ENCODE measurements around the gene PLXNA2.

PLXNA2 gene

DNA sequence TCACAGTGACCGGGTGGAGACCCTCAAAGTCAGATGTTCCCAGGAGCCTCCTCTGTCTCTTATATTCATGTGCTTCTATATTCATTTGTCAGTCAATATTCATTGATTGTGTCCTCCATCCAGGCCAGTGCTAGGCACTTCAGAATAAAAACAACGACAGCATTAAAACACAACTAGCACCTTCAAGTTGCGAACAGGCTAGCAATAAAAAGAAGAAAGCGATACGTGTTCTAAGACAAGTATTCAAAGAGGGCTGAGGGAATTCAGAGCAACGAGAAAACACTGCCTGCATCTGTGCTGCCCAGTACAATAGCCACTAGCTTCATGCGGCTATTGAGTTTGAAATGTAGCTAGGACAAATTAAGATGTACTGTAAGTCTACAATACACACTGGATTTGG, 138.0 kb downstream of the PLXNA2 start:
- no peaks in the 10 kb centered on the region for H3K36me3 ChIP-seq
- no peaks in the 10 kb centered on the region for H3K9me3 ChIP-seq
- H3K4me3 ChIP-seq = no peak overlapping the region
- H3K9ac ChIP-seq = no peak overlapping the region
- 0 out of 2 replicates have a peak, but pooled peaks cover 3% of the 10 kb centered on the region for H3K27me3 ChIP-seq
- TF ChIP-seq Cebpa-rat (IDR thresholded peaks at IDR 0.05) = no peak
- H3K4me1 ChIP-seq = no peaks in the 10 kb centered on the region; the same call in 1 of the 2 replicates
- H3K4me2 ChIP-seq = no peak overlapping the region
- no peak overlapping the region for H3K27ac ChIP-seq
- no peaks in the 10 kb centered on the region for H4K20me1 ChIP-seq

DNA sequence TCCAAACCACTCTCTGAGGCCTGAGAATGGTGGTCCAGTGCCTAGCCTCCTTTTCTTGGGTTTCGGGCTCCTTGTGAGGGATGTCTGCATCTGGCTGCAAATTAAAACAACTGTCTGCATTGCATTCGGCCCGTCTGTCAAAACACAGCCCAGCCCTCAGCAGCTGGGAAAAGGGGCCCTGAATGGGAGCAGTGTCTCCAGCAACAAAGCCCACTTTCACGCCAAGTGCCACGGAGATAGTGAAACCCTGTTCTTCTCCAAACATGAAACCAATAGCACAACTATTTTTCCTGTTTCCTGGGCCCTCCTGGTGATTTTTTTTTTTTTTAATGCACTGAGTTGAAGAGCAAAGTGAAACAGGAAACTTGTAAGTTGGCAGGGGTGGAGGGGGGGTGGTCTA, 138.4 kb downstream of the PLXNA2 start:
- TF ChIP-seq Cebpa-rat (IDR thresholded peaks at IDR 0.05) = no peak
- Histone ChIP-seq H3K9ac (no peak overlapping the region), H3K4me1 (no peaks in the 10 kb centered on the region; the same call in 1 of the 2 replicates), H3K9me3 (no peaks in the 10 kb centered on the region), H3K27me3 (0 out of 2 replicates have a peak, but pooled peaks cover 3% of the 10 kb centered on the region), H3K4me3 (no peak overlapping the region), H3K27ac (no peak overlapping the region), H4K20me1 (no peaks in the 10 kb centered on the region), H3K36me3 (no peaks in the 10 kb centered on the region), H3K4me2 (no peak overlapping the region)

DNA sequence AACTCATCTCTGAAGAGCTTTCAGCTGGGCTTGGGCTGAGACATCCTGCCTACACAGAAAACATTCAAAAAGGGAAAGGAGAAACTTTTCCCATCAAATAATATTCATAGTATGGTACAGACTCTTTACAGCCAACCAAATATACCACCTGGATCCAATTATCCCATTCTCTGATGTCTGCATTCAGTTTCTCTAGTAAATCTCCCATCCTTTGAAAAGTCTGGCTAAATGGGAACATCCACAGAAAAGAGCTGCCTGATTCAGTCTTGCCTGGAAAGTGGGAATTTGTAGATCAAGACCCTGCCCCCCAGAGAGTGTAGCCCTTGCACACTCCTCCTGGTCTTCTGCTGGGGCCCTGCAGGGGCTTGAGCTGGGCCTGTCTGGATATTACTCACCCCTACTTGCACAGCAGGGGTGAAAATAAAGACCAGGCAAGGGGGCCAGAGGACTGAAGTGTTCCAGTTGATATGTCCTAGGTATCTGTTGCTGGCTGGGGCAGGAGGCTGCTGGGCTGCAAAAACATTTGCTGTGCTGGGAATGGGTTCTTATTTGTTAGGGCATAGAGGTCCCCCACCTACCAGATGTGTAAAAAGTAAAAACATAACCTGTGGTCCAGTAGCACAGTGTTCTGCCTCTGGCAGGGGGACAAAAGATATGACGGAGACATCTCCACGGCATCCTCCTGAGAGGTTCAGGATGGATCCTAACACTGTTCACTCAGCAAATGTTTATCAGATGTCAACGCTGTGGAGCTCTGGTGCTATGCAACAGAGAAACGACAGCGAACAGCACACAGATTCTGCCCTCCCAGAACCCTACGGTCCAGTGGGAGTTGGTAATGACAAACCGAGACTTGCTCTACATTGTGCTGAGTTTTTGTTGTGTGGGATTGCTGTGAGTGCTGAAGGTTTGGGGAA, 140.3 kb downstream of the PLXNA2 start:
- Histone ChIP-seq H3K4me2 (no peak overlapping the region), H4K20me1 (no peaks in the 10 kb centered on the region), H3K27ac (no peak overlapping the region), H3K27me3 (0 out of 2 replicates have a peak, but pooled peaks cover 3% of the 10 kb centered on the region), H3K9me3 (no peaks in the 10 kb centered on the region), H3K4me1 (no peaks in the 10 kb centered on the region; the same call in 1 of the 2 replicates), H3K9ac (no peak overlapping the region), H3K4me3 (no peak overlapping the region), H3K36me3 (no peaks in the 10 kb centered on the region)
- TF ChIP-seq Cebpa-rat (IDR thresholded peaks at IDR 0.05) = no peak

DNA sequence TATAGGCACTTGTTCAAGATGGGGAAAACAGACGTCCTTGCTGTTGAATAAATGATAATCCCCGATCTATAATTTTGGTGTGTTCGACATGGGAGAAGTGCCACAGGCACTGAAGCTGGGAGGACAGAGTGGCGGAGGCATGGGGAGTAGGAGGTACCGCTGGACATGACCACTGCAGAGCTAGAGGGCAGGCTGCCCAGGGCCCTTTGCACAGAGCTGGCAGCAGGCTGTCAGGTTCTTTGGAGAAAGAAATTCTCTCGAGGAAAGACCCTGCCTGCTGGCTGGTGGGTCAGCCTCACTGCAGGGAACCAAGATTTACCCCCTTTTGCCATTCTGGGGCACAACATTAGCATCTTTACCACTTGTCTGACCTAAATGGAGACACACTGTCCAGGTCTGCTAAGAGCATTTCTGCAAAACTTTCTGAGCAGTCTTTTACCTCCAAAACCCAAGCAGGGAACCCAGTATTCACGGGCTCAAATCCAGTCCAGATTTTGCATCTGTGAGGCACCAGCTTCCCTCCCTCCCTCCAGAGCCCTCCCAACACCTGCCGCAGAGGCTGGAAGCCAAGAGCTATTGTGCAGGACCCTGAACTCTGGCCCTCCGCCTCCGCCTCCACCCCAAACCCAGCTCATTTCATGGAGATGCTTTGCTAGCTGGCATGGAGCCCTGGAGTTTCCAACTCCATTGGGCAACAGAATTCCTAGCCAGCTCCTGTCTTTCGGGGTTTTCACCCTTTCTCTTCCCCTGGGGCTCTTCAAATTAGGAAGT, 142.3 kb downstream of the PLXNA2 start:
- no peaks in the 10 kb centered on the region for H3K36me3 ChIP-seq
- H3K4me2 ChIP-seq = no peak overlapping the region
- no peaks in the 10 kb centered on the region for H3K9me3 ChIP-seq
- H3K4me3 ChIP-seq = no peak overlapping the region
- no peaks in the 10 kb centered on the region; the same call in 1 of the 2 replicates for H3K4me1 ChIP-seq
- H3K27ac ChIP-seq = no peak overlapping the region
- H3K9ac ChIP-seq = no peak overlapping the region
- TF ChIP-seq Cebpa-rat (IDR thresholded peaks at IDR 0.05) = no peak
- 0 out of 2 replicates have a peak, but pooled peaks cover 3% of the 10 kb centered on the region for H3K27me3 ChIP-seq
- no peaks in the 10 kb centered on the region for H4K20me1 ChIP-seq

DNA sequence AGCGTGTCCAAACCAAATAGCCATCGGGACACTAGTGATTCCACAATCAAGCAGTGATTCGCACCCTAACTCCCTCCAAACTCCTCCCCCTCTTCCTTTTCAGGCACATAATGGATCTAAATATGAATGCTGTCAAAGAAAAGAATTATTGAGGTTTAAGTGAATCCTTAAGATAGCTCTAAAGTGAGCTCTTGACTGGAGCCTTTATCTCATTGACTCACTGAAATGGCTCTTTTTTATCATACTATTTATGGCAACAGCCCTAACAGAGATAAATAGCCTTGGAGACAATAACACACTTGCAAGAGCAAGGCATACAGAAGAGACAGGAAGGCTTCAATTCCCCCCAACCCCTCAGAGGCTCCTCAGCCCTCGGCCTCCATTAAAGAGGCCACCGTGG, 143.3 kb downstream of the PLXNA2 start:
- no peak for TF ChIP-seq Cebpa-rat (IDR thresholded peaks at IDR 0.05)
- H4K20me1 ChIP-seq = no peaks in the 10 kb centered on the region
- no peaks in the 10 kb centered on the region for H3K36me3 ChIP-seq
- no peak overlapping the region for H3K4me2 ChIP-seq
- H3K27me3 ChIP-seq = 0 out of 2 replicates have a peak, but pooled peaks cover 3% of the 10 kb centered on the region
- no peaks in the 10 kb centered on the region; the same call in 1 of the 2 replicates for H3K4me1 ChIP-seq
- H3K9ac ChIP-seq = no peak overlapping the region
- no peaks in the 10 kb centered on the region for H3K9me3 ChIP-seq
- no peak overlapping the region for H3K27ac ChIP-seq
- no peak overlapping the region for H3K4me3 ChIP-seq

DNA sequence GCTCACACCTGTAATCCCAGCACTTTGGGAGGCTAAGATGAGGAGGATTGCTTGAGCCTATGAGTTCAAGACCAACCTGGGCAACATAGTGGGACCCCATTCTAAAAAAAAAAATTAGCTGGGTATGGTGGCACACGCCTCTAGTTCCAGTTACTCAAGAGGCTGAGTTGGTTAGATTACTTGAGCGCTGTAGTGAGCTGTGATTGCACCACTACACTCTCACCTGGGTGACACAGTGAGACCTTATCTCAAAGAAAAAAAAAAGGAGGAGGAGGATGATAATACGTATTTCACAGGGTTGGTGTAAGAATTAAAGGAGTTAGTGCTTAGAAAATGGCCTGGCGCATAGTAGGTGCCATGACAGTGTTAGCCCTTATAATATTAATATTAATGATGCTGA, 144.1 kb downstream of the PLXNA2 start:
- H3K9ac ChIP-seq = no peak overlapping the region
- no peak overlapping the region for H3K4me3 ChIP-seq
- no peaks in the 10 kb centered on the region for H3K36me3 ChIP-seq
- H3K27ac ChIP-seq = no peak overlapping the region
- H3K9me3 ChIP-seq = no peaks in the 10 kb centered on the region
- H3K4me1 ChIP-seq = no peaks in the 10 kb centered on the region
- no peak for TF ChIP-seq Cebpa-rat (IDR thresholded peaks at IDR 0.05)
- no peak overlapping the region for H3K4me2 ChIP-seq
- no peaks in the 10 kb centered on the region for H4K20me1 ChIP-seq
- H3K27me3 ChIP-seq = 0 out of 2 replicates have a peak, but pooled peaks cover 3% of the 10 kb centered on the region

DNA sequence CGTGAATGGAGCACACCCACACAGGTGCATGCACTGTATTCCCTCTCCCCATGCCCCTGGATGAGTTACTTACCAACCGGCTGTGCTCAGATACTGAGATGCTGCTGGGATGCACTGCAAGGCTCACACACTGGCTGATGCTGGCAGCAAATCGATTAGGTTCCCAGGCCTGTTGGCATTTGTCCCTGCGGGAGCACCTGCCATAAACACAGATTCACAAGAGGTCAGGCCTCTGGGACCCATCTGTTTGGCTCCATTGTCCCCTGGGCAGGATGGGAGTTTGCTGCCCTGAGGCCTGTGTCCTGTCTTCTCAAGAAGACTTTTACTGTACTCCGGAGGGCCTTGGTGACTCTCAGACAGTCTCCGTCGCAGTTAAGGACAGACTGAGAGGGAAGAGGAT, 145.4 kb downstream of the PLXNA2 start:
- Histone ChIP-seq H3K9me3 (no peaks in the 10 kb centered on the region), H4K20me1 (no peaks in the 10 kb centered on the region), H3K9ac (no peak overlapping the region), H3K4me2 (no peak overlapping the region), H3K4me3 (no peak overlapping the region), H3K36me3 (no peaks in the 10 kb centered on the region), H3K27me3 (0 out of 2 replicates have a peak, but pooled peaks cover 3% of the 10 kb centered on the region), H3K27ac (no peak overlapping the region), H3K4me1 (no peaks in the 10 kb centered on the region)
- no peak for TF ChIP-seq Cebpa-rat (IDR thresholded peaks at IDR 0.05)

DNA sequence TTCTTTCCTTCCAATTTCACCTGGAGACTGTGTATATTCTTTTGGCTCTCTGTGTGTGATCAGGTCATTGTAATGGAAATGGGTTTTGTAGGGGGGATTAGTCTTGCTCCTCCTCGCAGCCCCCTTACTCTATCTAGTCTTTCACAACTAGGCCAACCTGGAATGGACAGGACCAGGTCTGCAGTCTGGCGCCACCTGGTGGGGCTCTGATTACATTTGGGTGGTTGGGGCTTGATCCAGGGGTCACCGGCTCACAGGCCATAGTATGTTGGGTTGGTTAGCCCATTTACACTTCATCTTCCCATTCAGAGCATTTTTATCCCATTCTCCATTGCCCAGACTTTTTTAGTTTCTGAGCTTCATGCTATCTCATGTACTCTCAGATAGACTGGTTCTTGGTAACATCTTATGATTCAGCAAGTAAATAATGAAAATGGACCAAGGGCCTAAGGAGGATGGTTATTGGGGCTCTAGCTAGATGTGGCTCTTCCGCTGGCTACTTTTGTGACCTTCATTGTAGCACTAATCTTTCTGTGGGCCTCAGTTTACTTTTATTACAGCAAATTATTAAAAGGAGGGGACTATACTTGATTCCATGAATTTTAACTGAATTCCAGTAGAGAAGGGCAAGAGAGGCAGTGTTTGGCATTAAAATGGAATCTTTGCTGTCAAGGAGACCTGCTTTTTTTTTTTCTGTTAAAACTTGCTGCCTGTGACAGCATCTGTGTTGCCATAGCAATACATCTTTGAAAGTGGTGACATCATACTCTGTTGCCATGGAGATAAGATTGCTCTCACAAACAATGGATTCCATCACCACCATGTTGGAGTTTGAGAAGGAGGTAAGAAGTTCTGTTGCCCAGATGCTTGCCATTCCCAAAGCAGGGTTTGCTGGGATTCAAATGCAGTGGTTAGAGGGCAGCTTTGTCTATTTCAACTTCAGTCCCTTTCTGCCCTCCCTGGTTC, 150.1 kb downstream of the PLXNA2 start:
- H3K27ac ChIP-seq = no peak overlapping the region

DNA sequence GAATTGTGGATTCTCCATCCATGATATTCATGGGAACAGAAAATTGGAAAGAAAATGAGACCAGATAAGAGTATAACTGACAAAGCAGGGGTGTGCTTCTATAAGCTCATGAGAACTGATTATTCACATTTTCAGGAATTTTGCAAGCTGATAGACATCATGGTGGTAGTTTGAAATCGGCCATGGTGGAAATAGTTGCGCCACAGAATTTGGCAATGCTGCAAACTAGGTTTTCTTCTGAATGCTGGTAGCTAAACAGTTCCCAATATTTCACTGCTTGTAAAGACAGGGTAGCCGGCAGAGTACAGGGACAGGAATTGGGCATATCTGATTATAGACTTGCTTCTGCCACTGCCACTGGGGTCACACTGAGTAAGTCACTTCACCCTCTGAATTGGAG, 151.1 kb downstream of the PLXNA2 start:
- no peaks in the 10 kb centered on the region for H3K36me3 ChIP-seq
- no peak overlapping the region for H3K27ac ChIP-seq
- no peaks in the 10 kb centered on the region for H3K27me3 ChIP-seq
- no peaks in the 10 kb centered on the region for H3K9me3 ChIP-seq
- no peaks in the 10 kb centered on the region for H3K4me1 ChIP-seq
- no peak for TF ChIP-seq Cebpa-rat (IDR thresholded peaks at IDR 0.05)
- H3K4me3 ChIP-seq = no peak overlapping the region
- H4K20me1 ChIP-seq = no peaks in the 10 kb centered on the region
- H3K4me2 ChIP-seq = no peak overlapping the region
- no peak overlapping the region for H3K9ac ChIP-seq

More for the DNA sequence above, 150.1 kb downstream of the PLXNA2 start:
- TF ChIP-seq Cebpa-rat (IDR thresholded peaks at IDR 0.05) = no peak
- Histone ChIP-seq H3K27me3 (no peaks in the 10 kb centered on the region), H3K4me1 (no peaks in the 10 kb centered on the region), H4K20me1 (no peaks in the 10 kb centered on the region), H3K36me3 (no peaks in the 10 kb centered on the region), H3K9me3 (no peaks in the 10 kb centered on the region), H3K4me3 (no peak overlapping the region), H3K9ac (no peak overlapping the region), H3K4me2 (no peak overlapping the region)
